HepG2 (cell line): ENCODE data around the gene MALRD1. TPM values are rescaled to one million over a fixed set of nuclear protein-coding genes. Genes with fewer than 3 reads are reported as not detected.

Experiments
- ATAC-seq: fragments of 200-7000 bp; cut with Tn5 transposase; 3 replicates; pipeline ENCODE4 v1.9.1; 2020; ENCODE audit warnings: mild to moderate bottlenecking, moderate library complexity
- BruUV-seq: library from RNA; stranded (reverse); fragments of 400-500 nt; replicated peaks from 2 replicates; lab custom pipeline; 2021; lab: Mats Ljungman, UMichigan
- CTCF ChIA-PET: fragments of 300-600 bp; formaldehyde crosslinking; extraction: SDS; loops from one replicate; lab custom pipeline; 2021; ENCODE audit warnings: low total read pairs, inconsistent platforms, low intra/inter-chr PET ratio; lab: Yijun Ruan, JAX
- POLR2A ChIA-PET: fragments of 350-600 bp; sonication (Branson Sonifier 250); formaldehyde crosslinking; loops from one replicate; lab custom pipeline; 2020; ENCODE audit warnings: antibody characterized with exemption, inconsistent platforms; lab: Yijun Ruan, JAX
- DNase-seq: peaks from one replicate; pipeline ENCODE4 v3.0.0-alpha.2; 2015; ENCODE audit warnings: low spot score
- FAIRE-seq: peaks from 3 replicates; lab custom pipeline; 2011; peaks lifted over from hg19 to GRCh38; lab: Jason Lieb, UNC
- H2AFZ ChIP-seq: one replicate; pipeline ENCODE4 v1.6.1; 2011; ENCODE audit warnings: low read length, inconsistent platforms
- H3K27ac ChIP-seq: fragments of 300-600 bp; 3 replicates; pipeline ENCODE4 v1.8.0; 2011; ENCODE audit warnings: mixed run types, mild to moderate bottlenecking, mixed read lengths, low read length, inconsistent platforms; ENCODE audit not compliant: insufficient read depth; ENCODE audit errors: extremely low read length
- H3K27me3 ChIP-seq, 2 experiments: fragments of 200-600 bp in 1 of 2; 2 replicates in 1 of 2; 3 replicates in 1 of 2; pipeline versions ENCODE4 v1.6.0 to v1.8.0; 2011; ENCODE audit warnings: low read length in 2 of 2, mild to moderate bottlenecking in 2 of 2, moderate library complexity in 2 of 2, inconsistent platforms in 1 of 2; ENCODE audit not compliant: insufficient read depth in 2 of 2, control insufficient read depth in 1 of 2
- H3K36me3 ChIP-seq, 2 experiments: fragments of 200-600 bp in 1 of 2; replicated peaks in 1 of 2; 2 replicates in 1 of 2; 3 replicates in 1 of 2; pipeline versions ENCODE4 v1.5.1 to v1.8.0; 2011; ENCODE audit warnings: low read length in 2 of 2, inconsistent platforms in 1 of 2; ENCODE audit not compliant: insufficient read depth in 2 of 2, control insufficient read depth in 1 of 2
- H3K4me1 ChIP-seq: 2 replicates; pipeline ENCODE4 v1.5.1; 2012; ENCODE audit warnings: low read length, inconsistent platforms; ENCODE audit not compliant: insufficient read depth
- H3K4me2 ChIP-seq: 2 replicates; pipeline ENCODE4 v1.6.0; 2011; ENCODE audit warnings: low read depth, low read length, inconsistent platforms
- H3K4me3 ChIP-seq, 3 experiments: fragments of 200-600 bp in 1 of 3; sonication (generic), shearing (Covaris generic) in 1 of 3; replicated peaks in 1 of 3; 2 replicates each; pipeline ENCODE4 v1.5.1; 2011 to 2016; ENCODE audit warnings: low read length in 3 of 3, inconsistent platforms in 2 of 3, low read depth in 2 of 3, mild to moderate bottlenecking in 2 of 3, control low read depth in 1 of 3, mixed read lengths in 1 of 3; ENCODE audit not compliant: insufficient read depth in 1 of 3
- H3K79me2 ChIP-seq: one replicate; pipeline ENCODE4 v1.6.1; 2011; ENCODE audit warnings: low read length, inconsistent platforms; ENCODE audit not compliant: insufficient read depth
- H3K9ac ChIP-seq: 2 replicates; pipeline ENCODE4 v1.6.0; 2011; ENCODE audit warnings: mild to moderate bottlenecking, low read depth, low read length, inconsistent platforms; ENCODE audit not compliant: insufficient read depth
- H3K9me3 ChIP-seq: 2 replicates; pipeline ENCODE4 v1.5.1; 2012; ENCODE audit warnings: mild to moderate bottlenecking, low read length
- H4K20me1 ChIP-seq: 2 replicates; pipeline ENCODE4 v1.6.0; 2011; ENCODE audit warnings: inconsistent platforms, mild to moderate bottlenecking, low read length, moderate library complexity; ENCODE audit not compliant: insufficient read depth
- FOXO4 ChIP-seq: sonication (generic); formaldehyde crosslinking; conservative IDR thresholded peaks from 2 replicates; pipeline ENCODE4 v1.8.1; 2023; ENCODE audit warnings: missing genetic modification reagents
- GATAD2A ChIP-seq: IDR thresholded peaks from 2 replicates; pipeline ENCODE4 v1.6.1; 2016
- NONO ChIP-seq, 2 experiments: fragments of 450-650 bp in 1 of 2; sonication (generic) in 1 of 2; formaldehyde crosslinking in 1 of 2; IDR thresholded peaks in 1 of 2; conservative IDR thresholded peaks in 1 of 2; 2 replicates each; pipeline versions ENCODE4 v1.6.1 to v1.8.0; 2017 to 2022; ENCODE audit warnings: mild to moderate bottlenecking in 1 of 2, missing genetic modification reagents in 1 of 2, moderate library complexity in 1 of 2
- REPIN1 ChIP-seq: sonication (generic); formaldehyde crosslinking; IDR thresholded peaks from 2 replicates; pipeline ENCODE4 v1.8.0; 2022; ENCODE audit warnings: missing genetic modification reagents, low read depth, mild to moderate bottlenecking, borderline replicate concordance
- SP2 ChIP-seq: sonication (generic); formaldehyde crosslinking; IDR thresholded peaks from 2 replicates; pipeline ENCODE4 v1.5.1; 2020; ENCODE audit warnings: mild to moderate bottlenecking, missing genetic modification reagents
- SP4 ChIP-seq: sonication (generic); formaldehyde crosslinking; IDR thresholded peaks from 2 replicates; pipeline ENCODE4 v1.8.1; 2023; ENCODE audit warnings: mild to moderate bottlenecking, missing genetic modification reagents
- STAT6 ChIP-seq: sonication (generic); formaldehyde crosslinking; IDR thresholded peaks from 2 replicates; pipeline ENCODE4 v1.4.0; 2020; ENCODE audit warnings: missing genetic modification reagents, mild to moderate bottlenecking, borderline replicate concordance
- THAP9 ChIP-seq: sonication (generic); formaldehyde crosslinking; IDR thresholded peaks from 2 replicates; pipeline ENCODE4; 2020; ENCODE audit warnings: missing genetic modification reagents, mild to moderate bottlenecking, borderline replicate concordance
- XRCC5 ChIP-seq: fragments of 200-400 bp; formaldehyde crosslinking; optimal IDR thresholded peaks from 2 replicates; pipeline ENCODE3; 2017; ENCODE audit warnings: mild to moderate bottlenecking, low read length
- ZNF558 ChIP-seq: sonication (generic); formaldehyde crosslinking; IDR thresholded peaks from 2 replicates; pipeline ENCODE4 v1.9.0; 2022; ENCODE audit warnings: mild to moderate bottlenecking, missing genetic modification reagents, borderline replicate concordance
- WGBS: methylation state at CpG from one replicate; pipeline ENCODE4 v1.1.6; 2017; ENCODE audit warnings: low lambda C conversion rate; 5-methylcytosine and 5-hydroxymethylcytosine counted together
- in situ Hi-C: cut with HindIII; loops from 2 replicates; pipeline ENCODE4 v1.10.0; 2017; ENCODE audit warnings: low pct_unique_long_range_greater_than_20kb; ENCODE audit not compliant: extremely low pct_ligation_motif_present
- intact Hi-C: fragments of 100-400 bp; cut with micrococcal nuclease; formaldehyde crosslinking; loops from one replicate; pipeline ENCODE4 v1.10.0; 2022; ENCODE audit not compliant: unreplicated experiment
- polyA plus RNA-seq, 8 experiments: library from polyadenylated mRNA; depleted of rRNA in 3 of 8; stranded (reverse) in 7 of 8; unstranded in 1 of 8; fragments of >200 nt; fragmentation: Illumina TruSeq in 4 of 8; extraction: Trizol in 4 of 8; gene quantifications; 2 replicates each; pipeline versions ENCODE4 v1.2.1 to v1.2.3, GENCODE V29; 2011 to 2016; ENCODE audit warnings: low read depth in 4 of 8, missing spikeins in 1 of 8, mixed read lengths in 1 of 8; ENCODE audit not compliant: insufficient read depth in 1 of 8
- total RNA-seq, 5 experiments: library from RNA; depleted of rRNA; stranded (reverse); fragments of >200 nt; fragmentation: Illumina TruSeq; extraction: Trizol; gene quantifications; 2 replicates each; pipeline ENCODE4 v1.2.3, GENCODE V29; 2016; ENCODE audit warnings: low read depth in 1 of 5

Gene MALRD1
- total and polyA plus RNA-seq, 2 of the 13 experiments (the other 11 are each of a cell fraction or from before 2014, with no cell fraction given): 5.7 to 15.4 TPM

- TF ChIP-seq FOXO4 (CRISPR knock-in tag): no peak
- TF ChIP-seq SP4: no peak
- TF ChIP-seq, all 625 proteins: peak for 0
These were observed 724.4 kb downstream of the MALRD1 start (continued) for GRCh38 chr10:19772972-19773371.

- Histone ChIP-seq H3K27ac (no peak overlapping the region), H3K9me3 (no peaks in the 10 kb centered on the region), H3K4me2 (no peak overlapping the region), H3K79me2 (no peaks in the 10 kb centered on the region), H4K20me1 (no peaks in the 10 kb centered on the region), H3K4me3 (no peak overlapping the region), H3K4me1 (no peaks in the 10 kb centered on the region), H3K9ac (no peak overlapping the region), H3K36me3 (no peaks in the 10 kb centered on the region), H3K27me3 (no peaks in the 10 kb centered on the region), H2AFZ (no peak overlapping the region)
- BruUV-seq: no TSS peak
- in situ Hi-C loops (loop anchor here (25.0 kb wide), 1 partner anchor 1088 kb away; no protein-coding TSS in a partner anchor), intact Hi-C loops (no loop called here)
- ATAC-seq: no peak
- FAIRE-seq: no peak
- no peak for DNase-seq
- POLR2A ChIA-PET: no interaction called here
- CTCF ChIA-PET: no interaction called here
- WGBS: 39% methylated on average over 2 of the region's 2 CpGs
- TF ChIP-seq SP2 (no peak), STAT6 (no peak), GATAD2A (CRISPR knock-in tag) (no peak), REPIN1 (CRISPR knock-in tag) (no peak), XRCC5 (no peak), THAP9 (no peak), ZNF558 (CRISPR knock-in tag) (no peak), NONO (IDR thresholded peaks at IDR 0.05) (no peak), NONO (CRISPR knock-in tag; conservative IDR thresholded peaks at IDR 0.05) (no peak)
These were observed 726.7 kb downstream of the MALRD1 start for GRCh38 chr10:19775296-19775695.
